ENCODE results near the gene ADRM1. TPM values are rescaled to one million over a fixed set of nuclear protein-coding genes. Genes with fewer than 3 reads are reported as not detected.

Gene ADRM1
- total RNA-seq, 2 donors from 2014 or later: 47.3 to 54.2 TPM

- ATAC-seq (no peak), DNase-seq (no peak)
- Mint-ChIP-seq H3K27ac (no peak overlapping the region), H3K4me3 (no peak overlapping the region), H3K27me3 (peaks cover 6% of the 10 kb centered on the region), H3K4me1 (no peaks in the 10 kb centered on the region), H3K36me3 (ENCODE audit: low read depth) (peaks cover 2% of the 10 kb centered on the region)
- no peaks in the 10 kb centered on the region for H3K9me3 ChIP-seq (ENCODE audit: control insufficient read depth, low read length, poor library complexity, severe bottlenecking)
Measured at GRCh38 chr20:62344782-62345181, 42.0 kb downstream of the ADRM1 start.

GRCh38 chr20:62345681-62346370 lies 43.0 kb downstream of the ADRM1 start:
- Mint-ChIP-seq H3K27ac (no peak overlapping the region), H3K4me3 (no peak overlapping the region), H3K27me3 (peaks cover 6% of the 10 kb centered on the region), H3K36me3 (ENCODE audit: low read depth) (peaks cover 2% of the 10 kb centered on the region), H3K4me1 (no peaks in the 10 kb centered on the region)
- no peaks in the 10 kb centered on the region for H3K9me3 ChIP-seq (ENCODE audit: control insufficient read depth, low read length, poor library complexity, severe bottlenecking)
- DNase-seq (no peak), ATAC-seq (no peak)

GRCh38 chr20:62346398-62347150 lies 43.8 kb downstream of the ADRM1 start:
- H3K9me3 ChIP-seq (ENCODE audit: control insufficient read depth, low read length, poor library complexity, severe bottlenecking): no peaks in the 10 kb centered on the region
- no peak overlapping the region for H3K4me3 Mint-ChIP-seq
- DNase-seq (no peak), ATAC-seq (no peak)
- H3K36me3 Mint-ChIP-seq (ENCODE audit: low read depth): peaks cover 2% of the 10 kb centered on the region
- H3K4me1 Mint-ChIP-seq: no peaks in the 10 kb centered on the region
- no peak overlapping the region for H3K27ac Mint-ChIP-seq
- H3K27me3 Mint-ChIP-seq: peaks cover 6% of the 10 kb centered on the region

GRCh38 chr20:62347151-62347404 lies 44.3 kb downstream of the ADRM1 start:
- no peak for ATAC-seq
- DNase-seq: no peak
- peaks cover 2% of the 10 kb centered on the region for H3K36me3 Mint-ChIP-seq (ENCODE audit: low read depth)
- H3K27me3 Mint-ChIP-seq: peaks cover 6% of the 10 kb centered on the region
- no peaks in the 10 kb centered on the region for H3K9me3 ChIP-seq (ENCODE audit: control insufficient read depth, low read length, poor library complexity, severe bottlenecking)
- H3K27ac Mint-ChIP-seq: no peak overlapping the region
- no peaks in the 10 kb centered on the region for H3K4me1 Mint-ChIP-seq
- H3K4me3 Mint-ChIP-seq: no peak overlapping the region

- H3K9me3 ChIP-seq (ENCODE audit: control insufficient read depth, low read length, poor library complexity, severe bottlenecking): no peaks in the 10 kb centered on the region
- Mint-ChIP-seq H3K27ac (no peak overlapping the region), H3K4me1 (no peaks in the 10 kb centered on the region), H3K27me3 (peaks cover 6% of the 10 kb centered on the region), H3K4me3 (no peak overlapping the region), H3K36me3 (ENCODE audit: low read depth) (peaks cover 2% of the 10 kb centered on the region)
- no peak for DNase-seq
- ATAC-seq: no peak
Measured at GRCh38 chr20:62347445-62347844, 44.6 kb downstream of the ADRM1 start.

GRCh38 chr20:62348604-62349003 lies 45.8 kb downstream of the ADRM1 start:
- Mint-ChIP-seq H3K4me3 (no peak overlapping the region), H3K4me1 (no peaks in the 10 kb centered on the region), H3K36me3 (ENCODE audit: low read depth) (peaks cover 2% of the 10 kb centered on the region), H3K27ac (no peak overlapping the region), H3K27me3 (no peaks in the 10 kb centered on the region)
- ATAC-seq: no peak
- H3K9me3 ChIP-seq (ENCODE audit: control insufficient read depth, low read length, poor library complexity, severe bottlenecking): no peaks in the 10 kb centered on the region
- DNase-seq: no peak

GRCh38 chr20:62349556-62350097 lies 46.8 kb downstream of the ADRM1 start:
- H3K4me3 Mint-ChIP-seq: no peak overlapping the region

GRCh38 chr20:62350098-62350628 lies 47.4 kb downstream of the ADRM1 start:
- ATAC-seq: no peak
- H3K4me1 Mint-ChIP-seq: no peaks in the 10 kb centered on the region
- H3K27me3 Mint-ChIP-seq: no peaks in the 10 kb centered on the region
- no peak overlapping the region for H3K4me3 Mint-ChIP-seq
- peaks cover 2% of the 10 kb centered on the region for H3K36me3 Mint-ChIP-seq (ENCODE audit: low read depth)
- H3K9me3 ChIP-seq (ENCODE audit: control insufficient read depth, low read length, poor library complexity, severe bottlenecking): no peaks in the 10 kb centered on the region
- DNase-seq: no peak
- H3K27ac Mint-ChIP-seq: no peak overlapping the region

More at GRCh38 chr20:62349556-62350097, 46.8 kb downstream of the ADRM1 start:
- Mint-ChIP-seq H3K27ac (no peak overlapping the region), H3K36me3 (ENCODE audit: low read depth) (peaks cover 2% of the 10 kb centered on the region), H3K4me1 (no peaks in the 10 kb centered on the region), H3K27me3 (no peaks in the 10 kb centered on the region)
- H3K9me3 ChIP-seq (ENCODE audit: control insufficient read depth, low read length, poor library complexity, severe bottlenecking): no peaks in the 10 kb centered on the region
- no peak for DNase-seq
- no peak for ATAC-seq

GRCh38 chr20:62350629-62351422 lies 48.0 kb downstream of the ADRM1 start:
- H3K4me1 Mint-ChIP-seq: no peaks in the 10 kb centered on the region
- no peaks in the 10 kb centered on the region for H3K9me3 ChIP-seq (ENCODE audit: control insufficient read depth, low read length, poor library complexity, severe bottlenecking)
- no peaks in the 10 kb centered on the region for H3K27me3 Mint-ChIP-seq
- H3K4me3 Mint-ChIP-seq: no peak overlapping the region
- H3K36me3 Mint-ChIP-seq (ENCODE audit: low read depth): peaks cover 2% of the 10 kb centered on the region
- no peak overlapping the region for H3K27ac Mint-ChIP-seq
- ATAC-seq (no peak), DNase-seq (no peak)

- DNase-seq (no peak), ATAC-seq (no peak)
- no peaks in the 10 kb centered on the region for H3K27me3 Mint-ChIP-seq
- H3K36me3 Mint-ChIP-seq (ENCODE audit: low read depth): peaks cover 2% of the 10 kb centered on the region
- H3K4me3 Mint-ChIP-seq: no peak overlapping the region
- H3K27ac Mint-ChIP-seq: no peak overlapping the region
- H3K4me1 Mint-ChIP-seq: no peaks in the 10 kb centered on the region
- no peaks in the 10 kb centered on the region for H3K9me3 ChIP-seq (ENCODE audit: control insufficient read depth, low read length, poor library complexity, severe bottlenecking)
Measured at GRCh38 chr20:62351469-62352401, 48.9 kb downstream of the ADRM1 start.

- no peaks in the 10 kb centered on the region for H3K9me3 ChIP-seq (ENCODE audit: control insufficient read depth, low read length, poor library complexity, severe bottlenecking)
- H3K4me1 Mint-ChIP-seq: no peaks in the 10 kb centered on the region
- no peak for DNase-seq
- no peaks in the 10 kb centered on the region for H3K27me3 Mint-ChIP-seq
- peaks cover 2% of the 10 kb centered on the region for H3K36me3 Mint-ChIP-seq (ENCODE audit: low read depth)
- no peak overlapping the region for H3K4me3 Mint-ChIP-seq
- no peak for ATAC-seq
- H3K27ac Mint-ChIP-seq: no peak overlapping the region
Measured at GRCh38 chr20:62352402-62353288, 49.8 kb downstream of the ADRM1 start.
